ENCODE data around the gene FNDC1.

FNDC1 gene

GRCh38 chr6:159304641-159305040, 135.4 kb downstream of the FNDC1 start:
- TF ChIP-seq CTCF (IDR thresholded peaks at IDR 0.05) (no peak), ZFX (IDR thresholded peaks at IDR 0.05; ENCODE audit: borderline replicate concordance) (no peak)
- no peak overlapping the region for H3K27ac ChIP-seq

GRCh38 chr6:159305159-159305558, 136.0 kb downstream of the FNDC1 start:
- no peak overlapping the region for H3K27ac ChIP-seq
- TF ChIP-seq ZFX (IDR thresholded peaks at IDR 0.05; ENCODE audit: borderline replicate concordance) (no peak), CTCF (IDR thresholded peaks at IDR 0.05) (no peak)

- no peak for TF ChIP-seq CTCF (IDR thresholded peaks at IDR 0.05)
- no peak overlapping the region for H3K27ac ChIP-seq
Measured at GRCh38 chr6:159305804-159306537, 136.8 kb downstream of the FNDC1 start.

- TF ChIP-seq CTCF (IDR thresholded peaks at IDR 0.05), result no peak
- TF ChIP-seq ZFX (IDR thresholded peaks at IDR 0.05; ENCODE audit: borderline replicate concordance), result no peak
- H3K27ac ChIP-seq, result no peak overlapping the region
Measured at GRCh38 chr6:159307246-159307790, 138.1 kb downstream of the FNDC1 start.

GRCh38 chr6:159308198-159308597, 139.0 kb downstream of the FNDC1 start:
- H3K27ac ChIP-seq, result no peak overlapping the region
- TF ChIP-seq CTCF (IDR thresholded peaks at IDR 0.05), result no peak
- no peak for TF ChIP-seq ZFX (IDR thresholded peaks at IDR 0.05; ENCODE audit: borderline replicate concordance)

GRCh38 chr6:159309723-159310122, 140.5 kb downstream of the FNDC1 start:
- H3K27ac ChIP-seq, result no peak overlapping the region
- no peak for TF ChIP-seq CTCF (IDR thresholded peaks at IDR 0.05)
- TF ChIP-seq ZFX (IDR thresholded peaks at IDR 0.05; ENCODE audit: borderline replicate concordance), result no peak

- no peak for TF ChIP-seq CTCF (IDR thresholded peaks at IDR 0.05)
- no peak overlapping the region for H3K27ac ChIP-seq
Measured at GRCh38 chr6:159311618-159312017, 142.4 kb downstream of the FNDC1 start.
